NCI-H146 (cell line): ENCODE measurements around the gene ARNT2.

Experiments used
- DNase-seq: peaks from one replicate; lab custom pipeline; 2025; lab: John Stamatoyannopoulos, UW

Gene ARNT2

GRCh38 chr15:80466543-80466942 is 62.4 kb downstream of the ARNT2 start:
- DNase-seq: no peak

DNA sequence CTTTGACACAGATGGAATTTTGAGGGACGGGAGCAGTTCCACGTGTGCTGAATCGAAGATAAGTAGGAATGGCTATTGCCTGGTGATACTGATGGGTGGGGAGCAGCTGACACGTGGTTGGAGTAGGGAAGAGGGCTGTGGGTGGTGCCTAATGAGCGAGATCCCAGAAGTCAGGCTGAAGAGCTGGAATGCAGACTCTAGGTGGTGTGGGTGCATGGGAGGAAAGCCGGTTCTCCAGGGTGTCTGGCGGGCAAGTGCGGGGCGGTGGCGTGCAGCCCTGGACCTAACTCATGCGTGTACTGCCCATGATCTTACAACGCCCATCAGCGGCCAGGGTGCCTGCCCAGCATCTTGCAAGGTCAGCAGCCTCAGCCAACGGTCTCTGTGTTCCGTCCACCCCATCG is 63.1 kb downstream of the ARNT2 start:
- no peak for DNase-seq

- no peak for DNase-seq
These were observed 64.6 kb downstream of the ARNT2 start for GRCh38 chr15:80468796-80469195.

GRCh38 chr15:80471881-80472280 is 67.7 kb downstream of the ARNT2 start:
- DNase-seq: no peak

DNA sequence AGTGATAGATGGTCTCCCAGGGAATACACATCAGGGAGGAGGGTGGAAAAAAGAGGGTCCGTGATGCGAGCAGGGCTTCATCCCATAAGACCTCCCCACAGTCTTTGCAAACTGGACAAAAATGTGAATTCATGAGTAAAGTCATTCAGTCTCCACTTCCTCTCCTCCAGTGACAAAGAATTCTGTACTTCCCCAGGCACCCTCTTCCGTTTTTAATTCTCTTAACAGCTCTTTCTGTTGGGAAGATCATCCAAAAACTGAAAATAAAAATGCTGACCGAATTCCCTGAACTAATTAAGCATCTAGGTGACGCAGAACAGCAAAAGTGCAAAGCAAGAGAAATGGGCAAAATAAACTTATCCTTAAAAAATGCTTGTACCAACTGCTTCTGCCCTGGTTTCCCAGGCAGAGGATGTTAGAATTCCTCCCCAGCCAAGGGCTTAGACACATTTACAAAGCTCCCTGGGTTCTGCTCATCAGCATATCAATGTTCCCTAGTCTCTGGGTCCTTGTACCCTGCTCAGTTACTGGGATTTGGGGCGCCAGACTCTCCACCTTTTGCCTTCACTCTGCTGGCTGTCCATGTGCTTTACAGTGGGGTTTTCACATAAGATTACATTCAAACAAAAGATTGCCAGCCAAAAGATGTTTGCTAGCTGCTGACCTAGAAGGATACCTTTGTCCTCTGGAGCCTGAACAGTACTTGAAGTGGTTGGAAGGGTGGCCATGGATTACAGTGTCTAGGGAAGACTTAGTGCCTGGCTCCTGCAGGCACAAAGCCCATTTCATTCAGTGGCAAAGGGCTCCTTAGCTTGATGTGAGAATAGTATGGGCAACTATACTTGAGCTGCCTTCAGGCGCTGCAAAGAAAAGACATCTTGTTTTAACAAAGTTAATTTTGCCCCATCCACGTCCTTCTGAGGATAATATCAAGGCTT is 69.4 kb downstream of the ARNT2 start:
- no peak for DNase-seq

GRCh38 chr15:80474224-80475215 is 70.3 kb downstream of the ARNT2 start:
- peak; percentile 40 for DNase-seq

GRCh38 chr15:80475572-80475971 is 71.4 kb downstream of the ARNT2 start:
- DNase-seq: no peak

DNA sequence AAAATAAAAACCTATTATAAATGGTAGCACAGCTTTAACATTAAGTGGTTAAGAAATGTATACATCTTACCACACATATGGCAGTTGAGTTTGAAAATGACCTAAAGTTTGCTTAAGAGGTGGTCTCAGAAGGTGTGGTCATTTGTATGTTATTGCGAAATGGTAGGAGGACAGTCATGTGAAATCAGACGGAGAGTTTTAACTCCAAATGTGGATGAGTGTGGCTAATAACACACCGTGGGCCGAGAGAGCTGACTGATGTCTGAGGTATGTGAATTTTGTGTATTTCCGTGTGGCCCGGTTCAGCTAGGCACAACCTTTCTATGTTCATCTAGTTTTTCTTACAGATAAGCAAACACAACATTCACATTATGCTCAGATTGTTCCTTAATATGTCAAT is 71.9 kb downstream of the ARNT2 start:
- DNase-seq: no peak

- no peak for DNase-seq
These were observed 73.9 kb downstream of the ARNT2 start for GRCh38 chr15:80478075-80478474.

DNA sequence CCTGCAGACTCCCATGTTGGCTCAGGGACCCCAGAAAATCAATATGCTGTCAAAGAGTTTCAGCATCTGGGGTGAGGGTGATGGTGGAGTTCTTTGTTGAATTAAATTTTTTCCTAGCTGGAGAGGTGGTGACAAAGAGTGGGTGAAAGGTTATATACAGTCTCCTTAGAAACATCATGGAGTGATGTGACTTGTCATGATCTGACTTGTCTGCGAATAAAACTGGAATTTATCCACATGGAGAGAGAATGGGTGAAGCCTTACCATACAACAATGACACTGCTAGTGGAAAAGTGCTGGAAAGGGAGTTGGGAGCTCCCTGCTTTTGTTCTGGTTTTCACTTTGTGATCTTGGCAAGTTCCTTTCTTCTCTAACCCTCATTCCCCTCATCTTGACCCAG is 75.0 kb downstream of the ARNT2 start:
- DNase-seq: no peak

GRCh38 chr15:80480171-80480811 is 76.1 kb downstream of the ARNT2 start:
- peak; percentile 56 for DNase-seq

GRCh38 chr15:80480909-80481308 is 76.7 kb downstream of the ARNT2 start:
- DNase-seq: no peak

- no peak for DNase-seq
These were observed 78.5 kb downstream of the ARNT2 start for GRCh38 chr15:80482696-80483095.

GRCh38 chr15:80483725-80484161 is 79.6 kb downstream of the ARNT2 start:
- no peak for DNase-seq

- DNase-seq: peak; percentile 8
These were observed 80.2 kb downstream of the ARNT2 start for GRCh38 chr15:80484333-80484864.

DNA sequence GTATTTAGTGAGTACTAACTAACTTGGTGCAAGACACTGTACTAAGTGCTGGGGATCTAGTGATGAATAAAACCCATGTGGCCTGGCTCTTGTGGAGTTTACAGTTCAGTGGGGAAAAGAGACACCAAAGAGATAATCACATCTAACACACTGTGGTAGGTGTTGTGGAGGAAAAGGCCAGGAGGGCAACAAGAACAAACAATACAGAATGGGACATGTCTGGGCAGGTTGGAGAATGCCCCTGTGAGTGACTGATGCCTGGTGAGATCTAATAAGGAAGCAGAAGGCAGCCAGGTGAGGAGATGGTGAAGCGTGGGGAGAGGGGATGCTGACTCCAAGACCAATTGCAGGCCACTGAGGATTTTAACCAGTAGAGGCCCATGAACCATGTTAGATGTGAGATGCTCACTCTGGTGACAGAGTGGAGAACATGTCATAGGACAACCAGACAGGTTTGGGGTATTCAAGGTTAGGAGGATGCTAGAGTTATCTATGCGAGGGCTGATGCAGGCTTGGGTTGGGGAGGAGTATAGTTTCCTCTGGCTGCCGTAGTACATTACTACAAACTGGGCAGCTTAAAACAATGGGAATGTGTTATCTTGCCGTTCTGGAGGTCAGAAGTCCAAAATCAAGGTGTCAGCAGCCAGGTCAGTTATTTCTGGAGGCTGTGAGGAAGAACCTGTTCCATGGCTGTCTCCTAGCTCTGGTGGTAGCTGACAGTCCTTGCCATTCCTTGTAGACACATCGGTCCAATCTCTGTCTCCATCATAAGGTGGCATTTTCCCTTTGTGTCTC is 81.4 kb downstream of the ARNT2 start:
- peak; percentile 90 for DNase-seq

DNA sequence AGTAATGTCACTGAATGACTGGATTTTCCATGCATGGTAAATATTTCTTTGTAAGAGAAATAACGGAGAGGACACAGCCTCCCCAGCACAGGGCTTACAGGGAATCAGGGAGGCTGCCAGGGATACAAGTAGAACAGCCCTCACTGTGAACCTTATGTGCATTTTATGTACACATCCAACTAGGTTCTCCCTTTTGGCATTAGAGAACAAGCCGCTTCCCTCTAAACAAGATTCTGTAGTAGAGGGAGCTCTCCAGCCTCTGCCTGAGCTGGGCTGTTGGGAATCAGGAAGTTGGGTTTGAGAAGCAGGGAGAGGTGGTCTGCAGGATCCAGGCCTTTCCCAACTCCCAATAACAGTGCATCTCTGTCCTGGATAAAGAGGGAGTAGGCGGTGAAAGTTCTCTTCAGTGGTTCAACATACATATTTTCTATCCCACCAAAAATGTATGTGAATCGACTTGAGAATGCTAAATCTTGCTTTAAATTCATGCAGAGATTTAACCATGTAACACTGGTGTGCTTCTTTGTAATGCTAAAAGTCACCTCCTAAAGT is 83.7 kb downstream of the ARNT2 start:
- no peak for DNase-seq

DNA sequence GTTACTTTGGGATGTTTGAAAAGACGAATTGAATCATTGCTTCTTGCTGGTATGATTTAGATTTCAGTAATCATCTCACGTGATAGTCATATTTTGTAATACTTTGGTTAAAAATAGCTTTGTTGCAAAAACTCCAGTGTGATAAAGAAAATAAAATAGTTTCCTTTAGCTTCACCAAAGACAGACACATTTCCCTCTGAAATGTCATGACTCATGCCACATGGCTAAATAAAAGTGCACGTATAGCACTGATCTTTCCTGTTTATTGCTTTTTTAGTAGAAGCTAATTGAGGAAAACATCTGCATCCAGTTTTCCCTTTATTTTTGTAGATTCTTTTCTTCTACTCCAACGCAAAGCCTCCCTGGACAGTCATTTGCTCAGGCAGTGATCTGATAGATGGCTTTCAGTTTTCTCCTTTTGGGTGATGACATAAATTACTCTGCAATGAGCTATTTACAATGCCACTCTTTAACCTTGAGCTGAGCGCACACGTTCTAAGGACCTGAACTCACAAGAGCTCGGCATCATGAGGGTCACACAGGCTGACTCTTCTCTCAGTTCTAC is 84.9 kb downstream of the ARNT2 start:
- DNase-seq: no peak

DNA sequence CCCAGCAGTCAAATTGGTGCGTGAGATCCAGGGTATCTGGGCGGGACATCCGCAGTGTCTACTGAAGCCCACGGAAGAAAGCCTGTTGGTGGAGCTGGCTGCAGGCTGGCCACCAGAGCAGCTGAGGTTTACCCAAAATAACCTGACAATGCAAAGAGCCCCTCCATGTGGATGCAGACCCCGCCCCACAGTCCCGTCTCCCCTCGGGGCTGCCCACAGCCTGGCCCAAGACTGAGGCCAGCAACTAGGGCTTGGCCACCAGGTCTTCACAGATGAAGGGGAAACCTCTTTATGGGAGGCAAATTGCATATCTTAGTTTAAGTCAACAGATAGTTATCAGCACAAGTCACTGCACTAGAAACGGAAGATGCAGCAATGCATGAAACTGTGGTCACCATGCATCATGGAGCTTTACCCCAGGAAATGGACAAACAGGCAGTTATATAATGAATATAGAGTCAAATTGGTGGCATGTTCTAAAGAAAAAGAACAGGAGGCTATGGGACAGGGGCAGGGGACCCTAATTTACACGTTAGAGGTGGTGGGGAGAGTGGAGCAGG is 86.3 kb downstream of the ARNT2 start:
- no peak for DNase-seq
